Measurements from ENCODE around the gene EXD2. TPM values are rescaled to one million over a fixed set of nuclear protein-coding genes. Genes with fewer than 3 reads are reported as not detected.

The EXD2 gene
- total RNA-seq, 1 donor from 2014 or later: 3.9 TPM

DNA sequence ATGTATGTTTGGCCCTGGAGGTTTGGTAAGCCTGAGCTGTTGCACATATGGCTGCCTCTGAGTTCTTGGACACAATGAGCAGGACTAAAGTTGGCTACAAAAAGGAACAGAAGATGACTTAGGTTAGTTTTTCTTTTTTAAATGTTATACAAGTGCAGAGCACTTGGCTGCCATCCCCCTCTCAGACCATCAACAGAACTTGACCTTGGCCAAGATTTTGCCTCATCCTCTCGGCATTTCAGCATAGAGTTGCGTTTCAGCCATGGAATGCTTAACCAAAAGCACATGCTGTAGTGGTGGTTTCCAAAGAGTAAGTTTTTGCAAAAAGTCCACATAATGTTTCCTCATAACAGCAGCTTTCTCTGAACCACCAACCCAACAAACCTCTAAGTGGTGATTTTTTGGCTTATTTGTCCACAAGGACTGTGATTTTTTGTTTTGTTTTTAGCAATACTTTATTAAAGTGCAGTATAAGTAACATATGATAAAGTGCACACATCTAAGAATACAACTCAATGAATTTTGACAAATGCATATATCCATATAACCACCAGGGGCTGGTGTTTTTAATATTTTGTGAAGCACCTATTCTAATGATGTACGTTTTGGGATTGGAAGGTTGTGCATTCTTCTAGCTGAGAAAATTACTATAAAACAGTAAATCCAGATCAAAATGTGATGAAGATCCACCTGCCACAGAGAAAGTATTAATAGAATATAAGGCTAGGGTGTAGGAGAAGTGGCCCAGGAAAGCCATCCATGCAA is 56.6 kb downstream of the EXD2 start:
- intact Hi-C loops (cut with micrococcal nuclease): no loop called here

DNA sequence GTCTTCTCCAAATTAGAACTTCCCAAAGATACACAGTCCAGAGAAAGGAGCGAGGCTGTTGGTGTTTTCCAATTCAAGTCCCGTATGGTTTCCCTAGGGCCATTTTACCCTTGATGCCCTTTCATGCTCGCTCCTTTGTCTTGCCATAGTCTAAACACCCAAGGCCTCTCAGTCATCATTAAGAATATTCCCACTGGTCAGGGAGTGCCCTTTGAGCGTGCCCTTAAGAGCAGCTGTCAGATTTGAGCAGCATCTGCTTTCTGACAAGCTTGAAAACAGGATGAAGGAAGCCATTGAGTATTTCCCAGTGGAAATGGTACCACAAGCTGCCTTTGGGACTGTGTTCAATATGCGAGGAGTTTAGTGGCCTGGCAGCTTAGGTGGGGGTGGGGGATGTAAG is 58.3 kb downstream of the EXD2 start:
- intact Hi-C loops (cut with micrococcal nuclease): no loop called here

DNA sequence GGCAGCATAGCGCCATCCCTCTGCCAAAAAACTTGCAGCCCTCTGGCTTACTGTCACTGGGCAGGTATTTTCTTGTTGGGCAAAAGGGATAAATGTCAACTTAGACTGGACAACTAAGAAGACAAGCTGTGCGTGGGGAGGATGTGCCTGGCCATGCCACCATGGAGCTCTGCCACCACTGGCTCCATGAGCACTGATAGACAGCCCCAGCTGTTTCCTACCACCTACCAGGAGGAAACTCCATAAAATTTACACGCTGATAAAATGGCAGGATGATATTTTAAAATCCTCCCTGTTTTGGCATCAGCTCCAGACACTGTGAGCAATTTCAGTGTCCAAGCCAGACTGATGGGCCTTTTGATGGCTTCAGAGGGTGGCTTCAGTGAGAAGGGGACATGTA is 61.6 kb downstream of the EXD2 start:
- intact Hi-C loops (cut with micrococcal nuclease): no loop called here

DNA sequence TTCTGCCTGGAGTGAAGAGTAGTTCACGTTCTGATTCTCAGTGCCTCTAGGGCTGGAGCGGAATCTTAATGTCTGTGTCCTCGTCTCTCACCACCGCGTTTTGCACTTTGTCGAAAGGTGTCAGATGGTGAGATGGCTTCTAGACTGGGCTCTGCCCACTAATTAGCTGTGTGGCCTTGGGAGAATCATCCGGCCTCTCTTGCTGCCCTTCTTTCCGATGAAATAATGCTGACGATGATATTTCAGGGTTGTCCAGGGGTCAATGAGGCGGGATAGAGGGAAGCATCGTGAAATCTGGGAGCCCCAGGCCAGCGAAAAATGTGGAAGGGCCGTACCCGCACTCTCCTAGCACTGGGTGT is 67.8 kb downstream of the EXD2 start:
- intact Hi-C loops (cut with micrococcal nuclease): no loop called here

DNA sequence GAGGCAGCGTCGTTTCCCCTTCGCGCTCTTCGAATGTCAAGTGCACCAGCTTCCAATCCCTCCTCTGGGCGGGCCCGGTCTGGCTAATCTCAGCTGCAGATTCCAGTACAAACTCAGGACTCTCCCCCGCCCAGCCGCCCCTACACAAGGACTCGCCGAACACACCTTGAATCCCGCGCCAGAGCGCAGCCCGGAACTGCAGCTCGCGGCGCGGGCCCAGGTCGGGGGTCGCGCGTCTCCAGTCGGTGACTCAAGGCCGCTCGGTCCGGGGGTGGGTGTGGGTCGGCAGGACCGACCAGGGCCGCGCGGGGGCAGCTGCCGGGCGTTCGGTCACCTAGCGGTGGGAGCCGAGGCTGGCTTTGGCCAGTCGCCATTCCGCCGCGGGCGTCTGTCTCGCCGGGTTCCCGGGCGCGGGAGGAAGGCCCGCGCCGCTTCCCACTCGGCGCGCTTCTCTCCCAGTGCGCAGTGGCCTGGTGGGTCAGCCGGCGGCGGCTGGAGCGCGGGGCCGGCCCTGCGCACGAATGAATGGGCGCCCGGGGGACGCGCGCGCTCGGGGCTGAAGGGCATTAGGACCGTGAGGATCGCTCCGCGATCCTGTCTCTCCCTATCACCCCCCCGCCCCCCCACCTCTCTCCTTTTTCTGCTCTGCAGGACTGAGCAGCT is 68.4 kb downstream of the EXD2 start, which contains the start of gene GALNT16:
Gene GALNT16, plus strand, starts transcription at position 632 of the 663 bp plus-strand sequence. CDS start 133 bp downstream, outside the sequence.
- intact Hi-C loops (cut with micrococcal nuclease): loop anchor here (5.0 kb wide), 1 partner anchor 313 kb away; the partner anchor contains the start of gene CCDC177

DNA sequence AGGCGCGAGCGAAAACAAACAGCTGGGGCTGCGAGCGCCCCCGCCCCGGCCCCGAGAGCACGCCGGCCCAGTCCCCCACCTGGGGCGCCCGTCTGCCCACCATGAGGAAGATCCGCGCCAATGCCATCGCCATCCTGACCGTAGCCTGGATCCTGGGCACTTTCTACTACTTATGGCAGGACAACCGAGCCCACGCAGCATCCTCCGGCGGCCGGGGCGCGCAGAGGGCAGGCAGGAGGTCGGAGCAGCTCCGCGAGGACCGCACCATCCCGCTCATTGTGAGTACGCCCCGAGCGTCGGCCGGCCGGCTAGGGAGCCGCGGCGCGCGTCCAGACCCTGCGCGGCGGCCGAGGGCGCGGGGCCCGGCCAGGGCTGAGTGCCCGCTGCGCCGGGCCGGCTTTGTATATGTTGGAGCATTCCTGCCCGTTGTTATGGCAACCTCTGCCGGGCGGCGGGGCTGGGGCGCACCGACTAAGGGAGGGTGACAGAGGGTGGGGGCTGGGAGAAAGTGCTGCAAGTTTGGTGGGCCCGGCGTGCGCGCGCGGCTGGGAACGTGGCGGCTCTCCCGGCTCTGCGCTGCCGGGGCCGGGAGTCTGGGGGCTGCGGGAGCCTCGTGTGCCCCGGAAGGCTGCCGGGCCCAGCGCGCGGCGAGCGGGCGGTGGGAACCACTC is 69.0 kb downstream of the EXD2 start:
- intact Hi-C loops (cut with micrococcal nuclease): loop anchor here (5.0 kb wide), 1 partner anchor 312 kb away; the partner anchor contains the start of gene CCDC177

DNA sequence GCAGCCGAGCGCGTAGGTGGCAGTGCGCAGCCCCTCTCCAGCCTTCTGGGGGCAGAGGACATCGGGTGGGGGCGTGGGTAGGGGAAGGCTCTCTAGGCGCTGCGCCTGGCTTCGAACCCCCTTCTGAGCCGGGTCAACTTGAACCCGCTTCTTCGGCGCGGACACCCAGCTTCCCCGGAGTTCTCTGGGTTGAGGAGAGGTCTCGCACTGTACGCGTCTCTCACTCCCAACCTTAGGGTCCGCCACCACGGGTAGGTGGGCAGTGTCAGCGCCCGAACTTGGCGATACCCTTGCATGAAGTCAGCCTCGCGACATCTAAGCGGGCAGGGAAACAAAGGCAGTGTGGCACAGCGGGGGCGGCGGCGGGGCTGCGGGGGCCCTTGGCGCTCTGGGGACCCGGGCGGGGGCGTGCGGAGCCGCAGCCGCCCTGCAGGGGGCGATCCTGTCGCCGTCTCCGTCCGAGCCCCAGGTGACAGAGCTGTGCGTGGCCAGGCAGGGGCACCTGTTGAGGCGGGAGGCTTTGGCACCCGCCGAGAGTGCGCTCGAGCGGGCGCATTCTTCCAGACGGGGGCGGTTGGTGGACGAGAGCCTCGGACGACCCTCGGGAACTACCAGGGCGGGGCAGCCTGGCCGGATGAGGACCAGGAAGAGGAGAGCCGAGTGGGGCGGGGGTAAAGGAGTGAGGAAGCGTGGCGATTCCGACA is 69.7 kb downstream of the EXD2 start:
- intact Hi-C loops (cut with micrococcal nuclease): loop anchor here (5.0 kb wide), 1 partner anchor 311 kb away; the partner anchor contains the start of gene CCDC177

DNA sequence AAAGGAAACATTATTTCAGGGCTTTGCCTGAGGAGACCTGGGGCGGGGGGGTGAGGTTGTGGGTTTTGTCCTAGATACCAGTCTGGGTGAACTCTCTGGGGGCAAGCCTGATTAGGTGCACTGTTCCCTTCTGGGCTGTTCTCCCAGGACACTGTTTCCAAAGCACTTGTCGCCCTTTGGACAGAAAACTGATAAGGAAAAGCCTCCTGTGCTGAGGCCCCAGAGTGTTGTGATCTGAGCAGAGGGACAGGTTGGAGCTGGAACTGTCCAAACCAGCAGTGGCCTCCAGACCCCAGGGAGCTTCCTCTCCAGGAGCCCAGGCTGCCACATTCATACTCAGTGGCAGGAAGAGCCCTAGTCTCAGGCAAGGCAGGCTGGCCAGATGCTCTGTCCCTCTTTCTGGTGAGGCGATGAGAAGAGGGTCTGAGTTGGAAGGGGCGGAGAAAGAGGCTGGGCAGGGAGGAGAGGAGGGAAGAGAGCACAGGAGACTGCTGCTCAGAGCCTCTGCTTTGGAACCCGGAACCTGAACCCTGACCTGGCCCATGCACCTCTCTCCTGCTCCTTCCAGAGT is 70.5 kb downstream of the EXD2 start:
- intact Hi-C loops (cut with micrococcal nuclease): loop anchor here (5.0 kb wide), 1 partner anchor 310 kb away; the partner anchor contains the start of gene CCDC177

DNA sequence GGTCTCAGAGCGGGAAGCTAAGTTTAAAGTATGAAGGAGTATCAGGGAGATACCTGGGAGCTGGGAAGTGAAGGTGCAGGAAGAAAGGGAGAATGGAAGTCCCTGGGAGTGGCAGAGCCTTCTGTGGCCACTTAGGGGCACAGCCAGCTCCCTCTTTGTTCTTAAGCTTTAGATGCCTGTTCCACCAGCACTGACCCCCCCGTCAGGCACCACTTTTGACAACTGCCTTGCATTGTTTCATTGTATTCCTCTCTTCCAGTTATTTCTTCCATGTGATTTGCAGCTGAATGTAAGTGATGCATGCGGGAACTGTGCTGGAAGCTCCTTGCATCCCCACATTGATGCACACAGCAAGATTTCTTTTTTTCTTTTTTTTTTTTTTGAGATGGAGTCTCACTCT is 71.2 kb downstream of the EXD2 start:
- intact Hi-C loops (cut with micrococcal nuclease): loop anchor here (5.0 kb wide), 1 partner anchor 310 kb away; the partner anchor contains the start of gene CCDC177

DNA sequence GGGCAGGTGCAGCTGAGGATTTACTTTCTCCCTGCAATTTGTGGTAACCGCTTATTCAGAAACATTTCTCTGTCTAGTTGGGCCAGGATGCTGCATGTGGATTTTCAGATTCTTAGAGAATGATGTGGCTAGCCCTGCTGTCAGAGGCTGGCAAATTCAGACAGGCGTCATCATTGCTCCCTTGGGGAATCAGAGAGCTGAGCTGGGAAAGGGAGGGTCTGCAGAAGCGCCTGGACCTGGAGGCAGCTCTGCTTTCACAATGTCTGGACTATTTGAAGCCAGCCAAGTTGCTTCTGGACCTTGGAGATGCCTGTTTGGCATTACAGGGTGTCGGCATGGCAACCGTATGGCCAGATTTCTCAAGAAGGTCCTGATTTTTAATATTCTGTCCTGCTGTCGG is 72.1 kb downstream of the EXD2 start:
- intact Hi-C loops (cut with micrococcal nuclease): loop anchor here (5.0 kb wide), 1 partner anchor 309 kb away; the partner anchor contains the start of gene CCDC177

DNA sequence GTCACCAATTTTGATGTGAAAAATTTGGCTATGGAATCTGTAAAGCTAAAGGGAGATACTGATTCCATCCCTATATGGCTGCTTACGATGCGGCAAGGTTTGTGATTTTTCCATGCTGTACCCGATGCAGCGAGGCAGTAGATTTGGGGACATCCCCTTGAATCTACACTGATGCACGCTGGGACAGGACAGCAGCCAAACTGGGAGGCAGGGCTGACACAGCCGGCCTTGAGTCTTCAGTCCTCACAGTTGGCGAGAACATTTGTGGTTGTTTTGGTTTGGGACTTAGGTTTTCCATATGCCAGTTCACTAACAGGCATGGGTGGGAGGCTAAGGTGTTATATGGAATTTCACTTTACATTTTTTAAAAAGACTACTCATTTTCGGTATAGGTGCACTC is 72.5 kb downstream of the EXD2 start:
- intact Hi-C loops (cut with micrococcal nuclease): loop anchor here (5.0 kb wide), 1 partner anchor 309 kb away; the partner anchor contains the start of gene CCDC177

DNA sequence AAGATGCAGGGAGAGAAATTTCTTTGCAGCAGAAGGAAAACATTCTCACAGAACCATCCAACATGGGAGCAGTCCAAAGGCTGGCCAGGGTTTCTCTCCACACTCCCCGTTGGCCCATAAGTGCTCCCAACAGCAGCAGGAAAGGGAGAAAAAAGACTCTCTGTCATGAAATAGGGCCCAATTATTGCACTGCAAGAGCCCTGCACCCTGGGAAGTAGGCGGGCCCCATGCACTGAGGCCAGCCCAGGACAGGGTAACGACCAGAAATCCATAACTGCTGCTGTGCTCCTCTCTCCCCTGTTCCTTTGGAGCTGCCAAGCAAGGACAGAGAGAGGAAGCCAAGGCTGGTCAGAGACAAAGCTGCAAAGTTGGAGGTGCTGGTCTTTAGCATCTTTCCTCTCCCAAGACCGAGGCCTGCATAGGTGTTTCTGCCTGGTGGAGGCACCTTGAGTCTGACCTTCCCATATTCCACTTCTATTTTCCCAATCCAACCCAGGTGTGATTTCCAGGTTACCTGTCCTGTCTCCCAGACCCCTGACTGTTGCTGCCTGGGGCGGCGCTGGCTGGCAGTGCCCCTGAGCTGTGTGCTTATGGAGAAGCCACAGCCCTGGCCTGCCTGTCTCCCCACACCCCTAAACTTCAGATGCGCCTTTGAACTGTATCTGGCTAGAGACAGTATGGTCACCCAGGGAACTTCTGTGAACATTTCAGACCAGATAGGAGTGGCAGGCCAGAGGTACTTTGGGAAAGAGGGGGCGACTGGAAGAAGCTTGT is 75.5 kb downstream of the EXD2 start:
- intact Hi-C loops (cut with micrococcal nuclease): no loop called here

DNA sequence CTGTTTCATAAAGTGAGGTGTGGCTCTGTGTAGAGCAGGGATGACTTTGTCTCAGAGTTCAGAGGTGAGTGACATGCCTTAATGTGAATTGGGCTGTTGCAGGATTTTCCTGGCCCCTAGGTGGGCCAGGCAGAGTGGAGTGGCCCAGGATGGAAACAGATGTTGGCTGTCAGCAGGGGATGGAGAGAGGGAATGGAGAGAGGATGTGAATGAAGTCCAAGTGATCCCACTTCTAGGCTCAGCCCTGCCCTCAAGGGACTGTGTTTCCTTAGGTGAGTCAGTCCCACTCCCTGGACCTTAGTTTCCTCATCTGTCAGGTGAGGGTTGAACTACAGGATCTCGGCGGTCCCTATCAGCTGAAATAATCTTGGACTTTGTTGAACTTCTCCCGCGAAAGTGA is 76.2 kb downstream of the EXD2 start:
- intact Hi-C loops (cut with micrococcal nuclease): no loop called here

DNA sequence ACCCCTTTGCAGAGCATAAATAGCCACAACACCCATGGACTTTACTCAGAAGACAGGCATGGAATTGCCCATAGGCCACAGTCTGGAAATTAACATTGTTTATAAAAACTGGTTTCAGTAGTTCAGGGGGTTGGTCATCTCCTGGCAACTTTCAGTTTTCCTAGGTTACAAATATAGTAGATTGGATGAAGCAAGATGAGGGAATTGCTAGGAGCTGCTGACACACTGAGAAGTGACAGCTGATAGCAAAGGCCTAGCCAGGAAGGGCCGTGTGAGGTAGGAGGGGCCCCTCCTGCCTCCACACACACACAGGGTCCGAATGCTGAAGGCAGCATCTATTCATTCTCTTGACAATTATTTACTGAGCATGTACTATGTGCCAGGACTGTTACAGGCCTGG is 76.9 kb downstream of the EXD2 start:
- intact Hi-C loops (cut with micrococcal nuclease): no loop called here

DNA sequence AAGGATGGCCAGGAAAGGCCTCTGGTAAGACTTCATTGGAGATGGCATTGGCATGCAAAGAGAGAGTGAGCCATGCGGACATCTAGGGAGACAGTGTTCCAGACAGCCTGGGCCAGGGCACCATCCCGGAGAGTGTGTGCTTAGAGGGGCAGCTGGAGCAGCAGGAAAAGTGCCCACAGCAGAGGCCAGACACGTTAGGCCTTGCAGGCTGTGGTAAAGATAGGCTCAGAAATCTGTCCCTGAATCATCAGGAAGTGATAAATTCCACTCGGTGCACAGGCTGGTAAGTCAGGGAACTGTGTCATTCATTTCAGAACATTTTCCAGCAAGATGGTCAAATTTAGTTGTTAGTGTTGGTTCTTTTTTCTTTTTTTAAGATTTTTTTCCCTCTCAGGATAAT is 77.5 kb downstream of the EXD2 start:
- intact Hi-C loops (cut with micrococcal nuclease): no loop called here

DNA sequence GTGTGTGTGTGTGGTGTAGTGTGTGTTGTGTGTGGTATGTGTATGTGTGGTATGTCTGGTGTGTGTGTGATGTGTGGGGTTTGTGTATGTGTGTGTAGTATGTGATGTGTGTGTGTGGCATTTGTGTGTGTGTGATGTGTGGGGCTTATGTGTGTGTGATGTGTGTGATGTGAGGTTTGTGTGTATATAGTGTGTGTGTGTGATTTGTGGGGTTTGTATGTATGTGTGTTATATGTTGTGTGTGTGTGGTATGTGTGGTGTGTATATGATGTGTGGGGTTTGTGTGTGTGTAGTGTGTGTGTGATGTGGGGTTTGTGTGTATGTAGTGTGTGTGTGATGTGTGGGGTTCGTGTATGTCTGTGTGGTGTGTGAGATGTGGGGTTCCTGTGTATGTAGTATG is 78.1 kb downstream of the EXD2 start:
- intact Hi-C loops (cut with micrococcal nuclease): no loop called here

DNA sequence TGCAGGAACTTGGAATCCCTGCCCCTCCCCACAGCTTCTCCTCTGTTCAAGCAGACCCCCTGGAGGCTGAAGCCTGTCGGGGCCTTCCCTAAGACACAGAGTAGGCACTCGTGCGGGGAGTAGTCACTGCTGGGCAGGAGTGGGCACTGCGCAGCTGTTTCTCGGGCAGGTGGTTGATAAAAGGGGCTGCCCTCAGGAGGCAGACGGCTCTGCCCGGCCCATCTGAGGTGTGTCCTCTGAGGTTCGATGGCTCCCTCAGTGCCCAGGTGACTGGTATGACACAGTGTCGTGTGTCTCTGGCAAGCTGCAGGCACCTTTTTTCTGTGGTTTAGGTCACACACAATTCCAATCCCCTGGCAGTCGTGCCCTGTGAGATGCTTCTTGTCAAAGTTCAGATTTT is 78.8 kb downstream of the EXD2 start:
- intact Hi-C loops (cut with micrococcal nuclease): no loop called here

DNA sequence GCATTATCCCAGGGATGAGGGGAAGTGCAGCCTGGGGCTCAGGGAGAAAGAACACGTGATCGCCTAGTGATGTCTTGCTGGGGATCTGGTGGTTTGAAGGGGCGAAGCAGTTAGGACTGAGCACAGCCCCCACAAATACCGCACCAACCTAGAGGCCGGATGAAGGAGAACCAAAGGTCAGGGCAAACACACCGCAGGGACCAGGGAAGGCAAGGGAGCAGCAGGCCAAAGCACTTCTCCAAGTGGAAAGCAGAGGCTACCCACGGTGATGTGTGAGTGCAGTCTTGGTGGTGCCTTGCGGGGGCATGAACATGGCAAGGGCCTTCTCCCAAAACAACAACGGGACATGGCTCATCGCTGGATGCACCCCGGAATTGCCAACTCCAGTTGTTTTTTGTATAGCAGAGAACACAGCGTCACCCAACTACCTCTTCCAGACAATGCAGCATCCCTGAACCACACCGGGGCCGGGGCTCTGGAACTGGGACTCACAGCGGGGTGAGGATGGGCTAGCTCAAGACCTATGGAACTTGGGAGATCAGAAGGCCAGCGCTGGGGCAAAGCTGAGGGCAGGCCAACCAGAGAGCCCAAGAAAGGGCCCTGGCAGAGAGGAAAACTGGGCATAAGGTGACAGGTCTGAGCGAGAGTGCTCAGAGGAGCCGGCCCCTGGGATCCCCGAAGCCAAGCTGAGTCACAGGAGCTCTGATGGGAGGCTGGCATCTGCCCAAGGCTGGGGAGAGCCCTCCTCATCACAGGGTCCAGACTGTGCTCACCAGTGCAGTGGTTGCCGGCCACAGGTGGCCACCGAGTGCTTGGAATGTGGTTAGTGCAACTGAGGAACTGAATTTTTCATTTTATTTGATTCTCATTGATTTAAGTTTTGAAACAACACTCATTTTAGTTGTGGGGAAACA is 79.8 kb downstream of the EXD2 start:
- intact Hi-C loops (cut with micrococcal nuclease): no loop called here

DNA sequence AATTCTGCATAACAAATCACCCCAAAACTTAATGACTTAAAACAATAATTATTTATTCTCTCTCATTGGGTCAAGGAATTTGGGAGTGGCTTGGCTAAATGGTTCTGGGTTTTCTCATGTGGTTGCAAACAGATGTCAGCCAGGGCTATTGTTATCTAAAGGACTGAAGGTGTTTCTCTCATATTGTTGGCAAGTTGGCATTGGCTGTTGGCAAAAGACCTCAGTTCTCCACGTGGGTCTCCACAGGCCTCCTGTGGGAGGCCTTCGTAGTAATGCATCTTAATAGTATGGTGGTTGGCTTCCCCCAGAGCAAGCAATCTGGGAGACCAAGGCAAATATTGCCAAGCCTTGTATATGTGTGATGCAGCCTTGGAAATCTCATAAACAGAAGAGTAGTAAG is 83.0 kb downstream of the EXD2 start:
- intact Hi-C loops (cut with micrococcal nuclease): no loop called here
